HG03045 (cell line): ENCODE results near the gene SELENOI.

Experiments
- ATAC-seq: cut with Tn5 transposase; IDR thresholded peaks from one replicate; pipeline ENCODE4 v1.9.1; 2021; ENCODE audit warnings: mild to moderate bottlenecking, moderate library complexity; ENCODE audit not compliant: unreplicated experiment

The SELENOI gene

GRCh38 chr2:26401739-26402541 is 56.0 kb downstream of the SELENOI start, which contains the start of gene DRC1:
Gene DRC1 (plus strand): TSS chr2:26401920. CDS start chr2:26401990, 70 bp downstream.
- ATAC-seq = no peak

GRCh38 chr2:26407526-26407925 is 61.6 kb downstream of the SELENOI start:
- no peak for ATAC-seq

- no peak for ATAC-seq
These were observed 63.8 kb downstream of the SELENOI start for GRCh38 chr2:26409785-26410184.

GRCh38 chr2:26410764-26411243 is 64.9 kb downstream of the SELENOI start:
- no peak for ATAC-seq

- ATAC-seq = no peak
These were observed 65.5 kb downstream of the SELENOI start for GRCh38 chr2:26411419-26411818.

- no peak for ATAC-seq
These were observed 66.2 kb downstream of the SELENOI start for GRCh38 chr2:26412091-26412673.

GRCh38 chr2:26414311-26414710 is 68.4 kb downstream of the SELENOI start:
- ATAC-seq = no peak

GRCh38 chr2:26421961-26422360 is 76.0 kb downstream of the SELENOI start:
- ATAC-seq = no peak

- ATAC-seq = no peak
These were observed 77.1 kb downstream of the SELENOI start for GRCh38 chr2:26422947-26423629.

GRCh38 chr2:26423750-26424149 is 77.8 kb downstream of the SELENOI start:
- no peak for ATAC-seq

- no peak for ATAC-seq
These were observed 78.3 kb downstream of the SELENOI start for GRCh38 chr2:26424221-26424620.

- no peak for ATAC-seq
These were observed 82.9 kb downstream of the SELENOI start for GRCh38 chr2:26428846-26429245.

- no peak for ATAC-seq
These were observed 84.0 kb downstream of the SELENOI start for GRCh38 chr2:26429779-26430578.

GRCh38 chr2:26430826-26431225 is 84.9 kb downstream of the SELENOI start:
- no peak for ATAC-seq

- no peak for ATAC-seq
These were observed 86.4 kb downstream of the SELENOI start for GRCh38 chr2:26432363-26432762.

GRCh38 chr2:26432859-26433258 is 86.9 kb downstream of the SELENOI start:
- ATAC-seq = no peak

GRCh38 chr2:26435106-26435505 is 89.2 kb downstream of the SELENOI start:
- ATAC-seq = no peak

- ATAC-seq = no peak
These were observed 92.6 kb downstream of the SELENOI start for GRCh38 chr2:26438526-26438925.

- no peak for ATAC-seq
These were observed 93.0 kb downstream of the SELENOI start for GRCh38 chr2:26438926-26439325.

GRCh38 chr2:26442301-26442700 is 96.4 kb downstream of the SELENOI start:
- no peak for ATAC-seq

GRCh38 chr2:26442707-26443106 is 96.8 kb downstream of the SELENOI start:
- no peak for ATAC-seq
